Esophagus muscularis mucosa (tissue), 3 donors: ENCODE measurements around the gene ZNRF2.

Experiments used
- POLR2AphosphoS5 ChIP-seq, 2 donors: sonication (generic); formaldehyde crosslinking; IDR thresholded peaks; one replicate each; pipeline ENCODE4 v1.6.1; 2017; ENCODE audit warnings: antibody characterized with exemption in 2 of 2
- TF ChIP-seq, protein P1 (sequence below), 3 experiments: fragments of 200-600 bp in 2 of 3; fragments of 450-650 bp in 1 of 3; sonication (generic) in 2 of 3; IDR thresholded peaks; one replicate each; pipeline ENCODE4 v1.5.1; 2017 to 2019; ENCODE audit warnings: antibody characterized with exemption in 3 of 3, mild to moderate bottlenecking in 2 of 3, moderate library complexity in 1 of 3

DNA sequence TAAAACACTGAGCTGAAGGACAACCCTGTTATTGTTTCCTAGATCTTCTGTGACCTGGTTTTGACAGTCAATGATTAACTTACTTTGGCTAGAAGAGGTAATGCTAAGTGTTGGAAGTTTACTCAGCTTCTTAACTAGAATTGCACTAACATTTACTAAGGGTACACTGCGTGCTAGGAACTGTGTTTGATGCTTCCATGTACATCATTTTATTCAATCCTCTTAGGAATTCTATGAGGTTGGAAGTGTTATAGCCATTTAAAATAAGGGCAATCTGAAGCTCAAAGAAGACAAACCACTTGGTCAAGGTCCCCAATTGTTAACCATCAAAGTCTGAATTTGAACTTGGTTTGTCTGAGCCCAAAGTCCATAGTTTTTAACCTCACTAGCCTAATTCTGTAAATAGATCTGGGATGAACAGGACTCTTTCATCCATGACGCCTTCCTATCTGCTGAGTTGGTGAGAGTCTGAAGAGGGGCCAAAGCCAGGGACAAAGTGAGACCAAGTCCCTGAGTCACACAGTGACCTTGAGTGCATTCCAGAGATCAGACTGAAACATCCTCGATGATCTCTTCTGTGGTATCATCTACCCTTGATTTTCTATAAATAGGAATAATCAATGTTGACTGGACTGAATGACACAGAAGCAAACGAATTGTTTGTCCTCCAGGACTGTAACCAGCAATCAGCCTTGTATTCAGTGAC lies 29.2 kb upstream of the ZNRF2 start:
- no peak for TF ChIP-seq POLR2AphosphoS5 (IDR thresholded peaks at IDR 0.05)
- TF ChIP-seq, protein P1, sequence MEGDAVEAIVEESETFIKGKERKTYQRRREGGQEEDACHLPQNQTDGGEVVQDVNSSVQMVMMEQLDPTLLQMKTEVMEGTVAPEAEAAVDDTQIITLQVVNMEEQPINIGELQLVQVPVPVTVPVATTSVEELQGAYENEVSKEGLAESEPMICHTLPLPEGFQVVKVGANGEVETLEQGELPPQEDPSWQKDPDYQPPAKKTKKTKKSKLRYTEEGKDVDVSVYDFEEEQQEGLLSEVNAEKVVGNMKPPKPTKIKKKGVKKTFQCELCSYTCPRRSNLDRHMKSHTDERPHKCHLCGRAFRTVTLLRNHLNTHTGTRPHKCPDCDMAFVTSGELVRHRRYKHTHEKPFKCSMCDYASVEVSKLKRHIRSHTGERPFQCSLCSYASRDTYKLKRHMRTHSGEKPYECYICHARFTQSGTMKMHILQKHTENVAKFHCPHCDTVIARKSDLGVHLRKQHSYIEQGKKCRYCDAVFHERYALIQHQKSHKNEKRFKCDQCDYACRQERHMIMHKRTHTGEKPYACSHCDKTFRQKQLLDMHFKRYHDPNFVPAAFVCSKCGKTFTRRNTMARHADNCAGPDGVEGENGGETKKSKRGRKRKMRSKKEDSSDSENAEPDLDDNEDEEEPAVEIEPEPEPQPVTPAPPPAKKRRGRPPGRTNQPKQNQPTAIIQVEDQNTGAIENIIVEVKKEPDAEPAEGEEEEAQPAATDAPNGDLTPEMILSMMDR (IDR thresholded peaks at IDR 0.05), result no peak
